Measurements from ENCODE around the gene LPO. TPM values are rescaled to one million over a fixed set of nuclear protein-coding genes. Genes with fewer than 3 reads are reported as not detected.

Gene LPO
- total RNA-seq, 1 experiment from 2014 or later, result 0.20 TPM

DNA sequence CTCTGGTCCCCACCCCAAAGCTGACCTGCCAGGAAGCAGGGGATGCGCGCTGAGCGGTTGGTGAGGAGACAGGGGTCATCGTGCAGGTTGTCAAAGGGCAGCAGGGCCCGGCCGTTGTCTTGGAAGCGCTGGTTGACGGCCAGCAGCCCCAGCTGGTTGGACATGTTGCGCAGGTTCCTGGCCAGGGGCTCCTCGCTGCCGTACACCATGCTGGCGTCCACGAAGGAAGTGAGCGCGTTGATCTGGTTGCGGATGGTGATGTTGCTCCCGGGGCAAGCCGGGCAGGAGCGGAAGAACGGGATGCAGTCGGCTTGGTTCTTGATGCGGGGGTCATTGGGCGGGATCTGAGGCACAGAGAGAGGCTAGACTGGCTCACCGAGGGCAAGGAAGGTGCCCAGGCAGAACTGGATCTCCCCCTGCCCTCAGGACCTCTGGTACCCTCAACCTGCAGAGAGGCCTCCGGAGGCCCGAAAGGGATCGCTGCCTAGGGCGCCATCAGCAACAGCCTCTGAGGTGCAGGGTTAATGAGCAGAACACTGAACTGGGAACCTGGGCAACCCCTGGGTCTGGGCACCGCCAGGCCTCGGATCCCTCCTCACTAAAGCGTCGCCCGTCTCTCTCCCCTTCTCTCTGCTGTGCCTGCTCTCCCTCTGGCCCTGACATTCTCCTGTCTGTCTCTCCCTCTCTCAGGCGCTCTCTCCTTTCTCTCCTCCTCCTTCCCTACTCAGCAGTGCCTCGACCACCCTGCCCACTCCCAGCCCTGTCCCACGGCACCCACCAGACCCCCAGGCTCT, 39.6 kb downstream of the LPO start:
- ChIA-PET CTCF (interaction anchor here (1.0 to 4.6 kb wide), 6 partner anchors 26 to 140 kb away, joined by 3 to 19 read pairs (median 6); partner anchors contain the start of gene RNF43), POLR2A (no interaction called here)
- ATAC-seq (no peak), DNase-seq (ENCODE audit: low spot score) (no peak)
- H3K36me3 Mint-ChIP-seq, result no peaks in the 10 kb centered on the region
- no peak overlapping the region for H3K27ac Mint-ChIP-seq
- H3K4me3 Mint-ChIP-seq, result no peak overlapping the region
- TF ChIP-seq ZNF263 (CRISPR knock-in tag; IDR thresholded peaks at IDR 0.05; ENCODE audit: low read depth) (no peak), ZNF532 (CRISPR knock-in tag; IDR thresholded peaks at IDR 0.05; ENCODE audit: borderline replicate concordance) (no peak), STAT6 (CRISPR knock-in tag; conservative IDR thresholded peaks at IDR 0.05; ENCODE audit: low read depth) (no peak), CREM (CRISPR knock-in tag; IDR thresholded peaks at IDR 0.05) (no peak), NR2C2 (CRISPR knock-in tag; IDR thresholded peaks at IDR 0.05) (no peak), JUN (CRISPR knock-in tag; IDR thresholded peaks at IDR 0.05) (no peak), MYBL2 (CRISPR knock-in tag; IDR thresholded peaks at IDR 0.05) (no peak), RORB (CRISPR knock-in tag; IDR thresholded peaks at IDR 0.05) (no peak), IRF2 (CRISPR knock-in tag; IDR thresholded peaks at IDR 0.05; ENCODE audit: borderline replicate concordance, low read depth) (no peak)
- TF ChIP-seq, protein P1, sequence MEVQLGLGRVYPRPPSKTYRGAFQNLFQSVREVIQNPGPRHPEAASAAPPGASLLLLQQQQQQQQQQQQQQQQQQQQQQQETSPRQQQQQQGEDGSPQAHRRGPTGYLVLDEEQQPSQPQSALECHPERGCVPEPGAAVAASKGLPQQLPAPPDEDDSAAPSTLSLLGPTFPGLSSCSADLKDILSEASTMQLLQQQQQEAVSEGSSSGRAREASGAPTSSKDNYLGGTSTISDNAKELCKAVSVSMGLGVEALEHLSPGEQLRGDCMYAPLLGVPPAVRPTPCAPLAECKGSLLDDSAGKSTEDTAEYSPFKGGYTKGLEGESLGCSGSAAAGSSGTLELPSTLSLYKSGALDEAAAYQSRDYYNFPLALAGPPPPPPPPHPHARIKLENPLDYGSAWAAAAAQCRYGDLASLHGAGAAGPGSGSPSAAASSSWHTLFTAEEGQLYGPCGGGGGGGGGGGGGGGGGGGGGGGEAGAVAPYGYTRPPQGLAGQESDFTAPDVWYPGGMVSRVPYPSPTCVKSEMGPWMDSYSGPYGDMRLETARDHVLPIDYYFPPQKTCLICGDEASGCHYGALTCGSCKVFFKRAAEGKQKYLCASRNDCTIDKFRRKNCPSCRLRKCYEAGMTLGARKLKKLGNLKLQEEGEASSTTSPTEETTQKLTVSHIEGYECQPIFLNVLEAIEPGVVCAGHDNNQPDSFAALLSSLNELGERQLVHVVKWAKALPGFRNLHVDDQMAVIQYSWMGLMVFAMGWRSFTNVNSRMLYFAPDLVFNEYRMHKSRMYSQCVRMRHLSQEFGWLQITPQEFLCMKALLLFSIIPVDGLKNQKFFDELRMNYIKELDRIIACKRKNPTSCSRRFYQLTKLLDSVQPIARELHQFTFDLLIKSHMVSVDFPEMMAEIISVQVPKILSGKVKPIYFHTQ (CRISPR knock-in tag; IDR thresholded peaks at IDR 0.05), result no peak
- TF ChIP-seq, protein P2, sequence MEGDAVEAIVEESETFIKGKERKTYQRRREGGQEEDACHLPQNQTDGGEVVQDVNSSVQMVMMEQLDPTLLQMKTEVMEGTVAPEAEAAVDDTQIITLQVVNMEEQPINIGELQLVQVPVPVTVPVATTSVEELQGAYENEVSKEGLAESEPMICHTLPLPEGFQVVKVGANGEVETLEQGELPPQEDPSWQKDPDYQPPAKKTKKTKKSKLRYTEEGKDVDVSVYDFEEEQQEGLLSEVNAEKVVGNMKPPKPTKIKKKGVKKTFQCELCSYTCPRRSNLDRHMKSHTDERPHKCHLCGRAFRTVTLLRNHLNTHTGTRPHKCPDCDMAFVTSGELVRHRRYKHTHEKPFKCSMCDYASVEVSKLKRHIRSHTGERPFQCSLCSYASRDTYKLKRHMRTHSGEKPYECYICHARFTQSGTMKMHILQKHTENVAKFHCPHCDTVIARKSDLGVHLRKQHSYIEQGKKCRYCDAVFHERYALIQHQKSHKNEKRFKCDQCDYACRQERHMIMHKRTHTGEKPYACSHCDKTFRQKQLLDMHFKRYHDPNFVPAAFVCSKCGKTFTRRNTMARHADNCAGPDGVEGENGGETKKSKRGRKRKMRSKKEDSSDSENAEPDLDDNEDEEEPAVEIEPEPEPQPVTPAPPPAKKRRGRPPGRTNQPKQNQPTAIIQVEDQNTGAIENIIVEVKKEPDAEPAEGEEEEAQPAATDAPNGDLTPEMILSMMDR (IDR thresholded peaks at IDR 0.05), result no peak
- TF ChIP-seq, protein P3, sequence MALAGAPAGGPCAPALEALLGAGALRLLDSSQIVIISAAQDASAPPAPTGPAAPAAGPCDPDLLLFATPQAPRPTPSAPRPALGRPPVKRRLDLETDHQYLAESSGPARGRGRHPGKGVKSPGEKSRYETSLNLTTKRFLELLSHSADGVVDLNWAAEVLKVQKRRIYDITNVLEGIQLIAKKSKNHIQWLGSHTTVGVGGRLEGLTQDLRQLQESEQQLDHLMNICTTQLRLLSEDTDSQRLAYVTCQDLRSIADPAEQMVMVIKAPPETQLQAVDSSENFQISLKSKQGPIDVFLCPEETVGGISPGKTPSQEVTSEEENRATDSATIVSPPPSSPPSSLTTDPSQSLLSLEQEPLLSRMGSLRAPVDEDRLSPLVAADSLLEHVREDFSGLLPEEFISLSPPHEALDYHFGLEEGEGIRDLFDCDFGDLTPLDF (CRISPR knock-in tag; IDR thresholded peaks at IDR 0.05), result no peak
- TF ChIP-seq, protein P4, sequence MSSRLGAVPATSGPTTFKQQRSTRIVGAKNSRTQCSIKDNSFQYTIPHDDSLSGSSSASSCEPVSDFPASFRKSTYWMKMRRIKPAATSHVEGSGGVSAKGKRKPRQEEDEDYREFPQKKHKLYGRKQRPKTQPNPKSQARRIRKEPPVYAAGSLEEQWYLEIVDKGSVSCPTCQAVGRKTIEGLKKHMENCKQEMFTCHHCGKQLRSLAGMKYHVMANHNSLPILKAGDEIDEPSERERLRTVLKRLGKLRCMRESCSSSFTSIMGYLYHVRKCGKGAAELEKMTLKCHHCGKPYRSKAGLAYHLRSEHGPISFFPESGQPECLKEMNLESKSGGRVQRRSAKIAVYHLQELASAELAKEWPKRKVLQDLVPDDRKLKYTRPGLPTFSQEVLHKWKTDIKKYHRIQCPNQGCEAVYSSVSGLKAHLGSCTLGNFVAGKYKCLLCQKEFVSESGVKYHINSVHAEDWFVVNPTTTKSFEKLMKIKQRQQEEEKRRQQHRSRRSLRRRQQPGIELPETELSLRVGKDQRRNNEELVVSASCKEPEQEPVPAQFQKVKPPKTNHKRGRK (CRISPR knock-in tag; IDR thresholded peaks at IDR 0.05; ENCODE audit: borderline replicate concordance), result no peak
- peaks cover 16% of the 10 kb centered on the region for H3K27me3 Mint-ChIP-seq (ENCODE audit: low read depth)
- H3K4me1 Mint-ChIP-seq, result no peaks in the 10 kb centered on the region
- H3K9me3 Mint-ChIP-seq, result no peaks in the 10 kb centered on the region
